Stomach (tissue), 9 donors: ENCODE results near the gene C1orf56. TPM values are rescaled to one million over a fixed set of nuclear protein-coding genes. Genes with fewer than 3 reads are reported as not detected.

Source experiments
- DNase-seq, 2 donors: peaks; one replicate each; pipeline versions ENCODE4 v3.0.0 to v3.0.0-alpha.2; 2013 to 2019
- H3K27ac ChIP-seq, 5 donors: fragments of 200-600 bp in 4 of 5; sonication (generic) in 4 of 5; one replicate each; pipeline ENCODE4 v1.5.1; 2013 to 2019; ENCODE audit warnings: mild to moderate bottlenecking in 1 of 5, moderate library complexity in 1 of 5
- H3K27me3 ChIP-seq, 3 donors: fragments of 200-600 bp; sonication (generic); one replicate each; pipeline ENCODE4 v1.5.1; 2017 to 2019; ENCODE audit warnings: mixed run types in 1 of 3
- H3K36me3 ChIP-seq, 4 donors: fragments of 200-600 bp; sonication (generic); 1 replicate in 3 of 4; 2 replicates in 1 of 4; pipeline ENCODE4 v1.5.1; 2016 to 2019
- H3K4me1 ChIP-seq, 4 donors: fragments of 200-600 bp; sonication (generic); one replicate each; pipeline ENCODE4 v1.5.1; 2016 to 2019
- H3K4me3 ChIP-seq, 4 donors: fragments of 200-600 bp; sonication (generic) in 3 of 4; one replicate each; pipeline ENCODE4 v1.5.1; 2016 to 2019; ENCODE audit warnings: mild to moderate bottlenecking in 1 of 4
- H3K9me3 ChIP-seq, 4 donors: fragments of 200-600 bp; sonication (generic); one replicate each; pipeline ENCODE4 v1.5.1; 2016 to 2019
- EP300 ChIP-seq: sonication (generic); formaldehyde crosslinking; IDR thresholded peaks from one replicate; pipeline ENCODE4 v1.6.1; 2017; ENCODE audit warnings: antibody characterized with exemption
- POLR2A ChIP-seq, 4 donors: fragments of 450-650 bp; IDR thresholded peaks; one replicate each; pipeline ENCODE4 v1.6.1; 2016; ENCODE audit warnings: antibody characterized with exemption in 4 of 4, control low read depth in 2 of 4, mild to moderate bottlenecking in 1 of 4, moderate library complexity in 1 of 4
- POLR2AphosphoS5 ChIP-seq, 3 donors: sonication (generic); formaldehyde crosslinking; IDR thresholded peaks; one replicate each; pipeline ENCODE4 v1.6.1; 2016; ENCODE audit warnings: antibody characterized with exemption in 3 of 3
- WGBS, 5 donors: extraction: QIAGEN DNeasy Blood & Tissue Kit in 3 of 5; methylation state at CpG; one replicate each; pipeline versions ENCODE4 v1.1.5 to v1.1.7; 2013 to 2018; 5-methylcytosine and 5-hydroxymethylcytosine counted together
- intact Hi-C: fragments of 100-400 bp; cut with DNase I; formaldehyde crosslinking; loops from one replicate; pipeline ENCODE4 v1.15.1; 2023; ENCODE audit warnings: low total_unique reads
- polyA plus RNA-seq, 3 donors: library from polyadenylated mRNA; stranded (reverse); fragments of 200-250 nt; gene quantifications; one replicate each; pipeline ENCODE4 v1.2.3, GENCODE V29; 2013
- small RNA-seq, 4 donors: library from RNA; depleted of rRNA; stranded (forward); fragments of <200 nt; gene quantifications; one replicate each; pipeline ENCODE3, GENCODE V24; 2016
- total RNA-seq, 5 donors: library from RNA; depleted of rRNA; stranded (reverse); fragments of >200 nt; gene quantifications; one replicate each; pipeline versions ENCODE4 v1.1.0 to v1.2.3, GENCODE V29; 2014 to 2016
- TF ChIP-seq, protein P1 (sequence below), 7 experiments: fragments of 450-650 bp in 4 of 7; fragments of 200-600 bp in 3 of 7; sonication (generic) in 3 of 7; IDR thresholded peaks; one replicate each; pipeline ENCODE4 v1.5.1; 2016 to 2019; ENCODE audit warnings: antibody characterized with exemption in 7 of 7, control low read depth in 2 of 7, mild to moderate bottlenecking in 1 of 7
- donor health status: healthy with polysubstance abuse.
- donor health status: Bipolar disorder and iron deficiency.
- donor health status: healthy.

C1orf56 gene
- total and polyA plus RNA-seq, 8 donors: 0.73 to 6.4 (median 3.0) TPM

DNA sequence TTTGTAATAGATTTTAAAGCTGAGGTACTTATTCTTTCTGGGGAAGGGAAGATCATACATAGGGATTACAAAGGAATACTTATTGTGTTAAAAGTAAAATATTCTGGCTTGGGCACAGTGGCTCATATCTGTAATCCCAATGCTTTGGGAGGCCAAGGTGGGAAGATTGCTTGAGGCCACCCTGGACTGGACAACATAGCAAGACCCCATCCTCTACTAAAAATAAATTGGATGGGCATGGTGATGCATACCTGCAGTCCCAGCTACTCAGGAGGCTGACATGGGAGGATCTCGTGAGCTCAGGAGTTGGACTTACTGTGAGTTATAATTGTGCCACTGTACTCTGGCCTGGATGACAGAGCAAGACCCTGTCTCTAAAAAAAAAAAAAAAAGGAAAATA is 50.6 kb downstream of the C1orf56 start:
- TF ChIP-seq POLR2AphosphoS5 (IDR thresholded peaks at IDR 0.05): no peak
- TF ChIP-seq EP300: no peak
- TF ChIP-seq POLR2A (IDR thresholded peaks at IDR 0.05): no peak
- TF ChIP-seq, protein P1, sequence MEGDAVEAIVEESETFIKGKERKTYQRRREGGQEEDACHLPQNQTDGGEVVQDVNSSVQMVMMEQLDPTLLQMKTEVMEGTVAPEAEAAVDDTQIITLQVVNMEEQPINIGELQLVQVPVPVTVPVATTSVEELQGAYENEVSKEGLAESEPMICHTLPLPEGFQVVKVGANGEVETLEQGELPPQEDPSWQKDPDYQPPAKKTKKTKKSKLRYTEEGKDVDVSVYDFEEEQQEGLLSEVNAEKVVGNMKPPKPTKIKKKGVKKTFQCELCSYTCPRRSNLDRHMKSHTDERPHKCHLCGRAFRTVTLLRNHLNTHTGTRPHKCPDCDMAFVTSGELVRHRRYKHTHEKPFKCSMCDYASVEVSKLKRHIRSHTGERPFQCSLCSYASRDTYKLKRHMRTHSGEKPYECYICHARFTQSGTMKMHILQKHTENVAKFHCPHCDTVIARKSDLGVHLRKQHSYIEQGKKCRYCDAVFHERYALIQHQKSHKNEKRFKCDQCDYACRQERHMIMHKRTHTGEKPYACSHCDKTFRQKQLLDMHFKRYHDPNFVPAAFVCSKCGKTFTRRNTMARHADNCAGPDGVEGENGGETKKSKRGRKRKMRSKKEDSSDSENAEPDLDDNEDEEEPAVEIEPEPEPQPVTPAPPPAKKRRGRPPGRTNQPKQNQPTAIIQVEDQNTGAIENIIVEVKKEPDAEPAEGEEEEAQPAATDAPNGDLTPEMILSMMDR (IDR thresholded peaks at IDR 0.05): no peak
- no peak overlapping the region for H3K27ac ChIP-seq
- H3K27me3 ChIP-seq: no peaks in the 10 kb centered on the region
- 49 to 84% (median 75%) methylated on average over 1 of the region's 1 CpG for WGBS, 5 donors
- no peaks in the 10 kb centered on the region for H3K9me3 ChIP-seq
- no peak overlapping the region for H3K4me3 ChIP-seq
- DNase-seq: no peak
- intact Hi-C loops: loop anchor here (10.0 kb wide), 1 partner anchor 57 kb away; the partner anchor contains the start of gene TNFAIP8L2
- no peaks in the 10 kb centered on the region for H3K4me1 ChIP-seq
- peaks cover 0 to 38% (median 28%) of the 10 kb centered on the region in 4 donors for H3K36me3 ChIP-seq

Small RNA genes lying within 50 kb of the gene (small RNA-seq; reads per million reads assigned to genes)
- gene RNU6-884P: 0 reads per million in 4 donors

Other genes with a start within 250 kb of the C1orf56 start
- 10 to 100 TPM in 3 of 5 donors, 1 to 10 TPM in 2; 7.6 to 49.8 (median 12.2) TPM for gene CTSK, start 239.5 kb upstream of the C1orf56 start, total RNA-seq
- gene CTSK, start 239.5 kb upstream of the C1orf56 start, polyA plus RNA-seq: 10 to 100 TPM; 12.5 to 17.3 (median 14.8) TPM
- gene ARNT, start 171.2 kb upstream of the C1orf56 start, total RNA-seq: 10 to 100 TPM; 23.8 to 64.7 (median 53.1) TPM
- 10 to 100 TPM in 2 of 3 donors, 1 to 10 TPM in 1; 8.9 to 20.2 (median 19.7) TPM for gene ARNT, start 171.2 kb upstream of the C1orf56 start, polyA plus RNA-seq
- not detected for gene CTXND2, start 160.6 kb upstream of the C1orf56 start, total RNA-seq
- not detected for gene CTXND2, start 160.6 kb upstream of the C1orf56 start, polyA plus RNA-seq
- gene SETDB1, start 121.4 kb upstream of the C1orf56 start, total RNA-seq: 10 to 100 TPM; 25.4 to 77.3 (median 56.0) TPM
- gene SETDB1, start 121.4 kb upstream of the C1orf56 start, polyA plus RNA-seq: 10 to 100 TPM; 13.8 to 19.6 (median 17.3) TPM
- 100 to 1,000 TPM in 2 of 5 donors, 10 to 100 TPM in 3; 24.9 to 117 (median 76.0) TPM for gene CERS2, start 72.9 kb upstream of the C1orf56 start, total RNA-seq
- gene CERS2, start 72.9 kb upstream of the C1orf56 start, polyA plus RNA-seq: 100 to 1,000 TPM; 101 to 125 (median 114) TPM
- not detected for gene ANXA9, start 65.5 kb upstream of the C1orf56 start, total RNA-seq
- gene ANXA9, start 65.5 kb upstream of the C1orf56 start, polyA plus RNA-seq: under 1 TPM; 0.44 to 0.63 (median 0.46) TPM
- 10 to 100 TPM; 19.1 to 60.0 (median 40.6) TPM for gene MINDY1, start 40.8 kb upstream of the C1orf56 start, total RNA-seq
- gene MINDY1, start 40.8 kb upstream of the C1orf56 start, polyA plus RNA-seq: 10 to 100 TPM in 2 of 3 donors, 1 to 10 TPM in 1; 9.8 to 18.8 (median 16.1) TPM
- 100 to 1,000 TPM in 1 of 5 donors, 10 to 100 TPM in 3, 1 to 10 TPM in 1; 2.9 to 118 (median 21.2) TPM for gene PRUNE1, start 39.3 kb upstream of the C1orf56 start, total RNA-seq
- 10 to 100 TPM; 10.8 to 12.7 (median 11.7) TPM for gene PRUNE1, start 39.3 kb upstream of the C1orf56 start, polyA plus RNA-seq
- 1 to 10 TPM in 1 of 5 donors, not detected in 4; 1.3 TPM for gene BNIPL, start 11.2 kb upstream of the C1orf56 start, total RNA-seq
- gene BNIPL, start 11.2 kb upstream of the C1orf56 start, polyA plus RNA-seq: 10 to 100 TPM in 1 of 3 donors, under 1 TPM in 1, not detected in 1; 0.25 to 35.1 TPM
- 10 to 100 TPM; 28.1 to 90.3 (median 52.5) TPM for gene CDC42SE1, start 11.9 kb downstream of the C1orf56 start, total RNA-seq
- 10 to 100 TPM; 41.6 to 49.2 (median 47.1) TPM for gene CDC42SE1, start 11.9 kb downstream of the C1orf56 start, polyA plus RNA-seq
- 10 to 100 TPM in 1 of 5 donors, 1 to 10 TPM in 1, under 1 TPM in 1, not detected in 2; 0.72 to 14.0 (median 3.1) TPM for gene MLLT11, start 12.6 kb downstream of the C1orf56 start, total RNA-seq
- gene MLLT11, start 12.6 kb downstream of the C1orf56 start, polyA plus RNA-seq: 1 to 10 TPM; 1.1 to 2.4 (median 1.4) TPM
- gene GABPB2, start 23.0 kb downstream of the C1orf56 start, total RNA-seq: 10 to 100 TPM in 2 of 5 donors, 1 to 10 TPM in 3; 5.2 to 52.2 (median 8.8) TPM
- 1 to 10 TPM; 3.9 to 5.4 (median 4.3) TPM for gene GABPB2, start 23.0 kb downstream of the C1orf56 start, polyA plus RNA-seq
- 10 to 100 TPM in 2 of 5 donors, 1 to 10 TPM in 3; 4.4 to 12.3 (median 8.1) TPM for gene SEMA6C, start 98.9 kb downstream of the C1orf56 start, total RNA-seq
- gene SEMA6C, start 98.9 kb downstream of the C1orf56 start, polyA plus RNA-seq: 10 to 100 TPM in 2 of 3 donors, 1 to 10 TPM in 1; 7.1 to 13.9 (median 13.0) TPM
- 10 to 100 TPM in 2 of 5 donors, 1 to 10 TPM in 1, not detected in 2; 2.0 to 19.4 (median 15.2) TPM for gene TNFAIP8L2, start 108.9 kb downstream of the C1orf56 start, total RNA-seq
- gene TNFAIP8L2, start 108.9 kb downstream of the C1orf56 start, polyA plus RNA-seq: 1 to 10 TPM; 3.2 to 9.5 (median 4.1) TPM
- gene LYSMD1, start 118.2 kb downstream of the C1orf56 start, total RNA-seq: 10 to 100 TPM in 1 of 5 donors, 1 to 10 TPM in 4; 1.7 to 10.3 (median 4.5) TPM
- gene LYSMD1, start 118.2 kb downstream of the C1orf56 start, polyA plus RNA-seq: 1 to 10 TPM; 4.0 to 5.3 (median 4.7) TPM
- gene SCNM1, start 118.4 kb downstream of the C1orf56 start, total RNA-seq: 10 to 100 TPM in 3 of 5 donors, 1 to 10 TPM in 2; 4.5 to 57.8 (median 12.0) TPM
- gene SCNM1, start 118.4 kb downstream of the C1orf56 start, polyA plus RNA-seq: 10 to 100 TPM; 35.2 to 66.3 (median 64.5) TPM
- gene TMOD4, start 128.2 kb downstream of the C1orf56 start, total RNA-seq: not detected
- 1 to 10 TPM in 1 of 3 donors, not detected in 2; 1.2 TPM for gene TMOD4, start 128.2 kb downstream of the C1orf56 start, polyA plus RNA-seq
- gene VPS72, start 142.4 kb downstream of the C1orf56 start, total RNA-seq: 10 to 100 TPM; 19.1 to 61.6 (median 32.1) TPM
- 10 to 100 TPM; 27.8 to 32.6 (median 30.2) TPM for gene VPS72, start 142.4 kb downstream of the C1orf56 start, polyA plus RNA-seq
- gene PIP5K1A, start 150.8 kb downstream of the C1orf56 start, total RNA-seq: 100 to 1,000 TPM in 2 of 5 donors, 10 to 100 TPM in 3; 36.8 to 156 (median 94.6) TPM
- 10 to 100 TPM in 2 of 3 donors, 1 to 10 TPM in 1; 8.4 to 13.4 (median 11.4) TPM for gene PIP5K1A, start 150.8 kb downstream of the C1orf56 start, polyA plus RNA-seq
- gene PSMD4, start 207.0 kb downstream of the C1orf56 start, total RNA-seq: 100 to 1,000 TPM in 2 of 5 donors, 10 to 100 TPM in 3; 81.3 to 220 (median 83.2) TPM
- gene PSMD4, start 207.0 kb downstream of the C1orf56 start, polyA plus RNA-seq: 100 to 1,000 TPM; 126 to 234 (median 176) TPM
- gene ZNF687, start 234.5 kb downstream of the C1orf56 start, total RNA-seq: 10 to 100 TPM; 11.9 to 59.6 (median 19.3) TPM
- gene ZNF687, start 234.5 kb downstream of the C1orf56 start, polyA plus RNA-seq: 10 to 100 TPM in 1 of 3 donors, 1 to 10 TPM in 2; 6.8 to 10.8 (median 7.3) TPM